ENCODE results near the gene RGSL1.

- no peak for TF ChIP-seq EZH2 (IDR thresholded peaks at IDR 0.05; ENCODE audit: borderline replicate concordance, low read length)
- TF ChIP-seq CTCF (conservative IDR thresholded peaks at IDR 0.05 in 1 of 2, IDR thresholded peaks at IDR 0.05 in 1 of 2; ENCODE audit: extremely low read depth in 1 of 2, insufficient read depth in 1 of 2, low read depth in 1 of 2, low read length in 2 of 2), result no peak
These were observed 140.0 kb downstream of the RGSL1 start for GRCh38 chr1:182589931-182590330.
